ENCODE measurements around the gene DDB1.

GRCh38 chr11:61333550-61334433, 887 bp upstream of the DDB1 start:
- TF ChIP-seq CTCF (IDR thresholded peaks at IDR 0.05) (no peak), POLR2A (IDR thresholded peaks at IDR 0.05) (no peak), POLR2AphosphoS5 (IDR thresholded peaks at IDR 0.05) (no peak)

Data from gastroesophageal sphincter (tissue), 3 donors.